ENCODE data around the gene MAP4K1. TPM values are rescaled to one million over a fixed set of nuclear protein-coding genes. Genes with fewer than 3 reads are reported as not detected.

The MAP4K1 gene
- total RNA-seq, 4 donors from 2014 or later, result 0.68 to 2.8 (median 1.8) TPM

GRCh38 chr19:38571682-38572081 is 46.1 kb downstream of the MAP4K1 start:
- H3K27ac ChIP-seq, result no peak overlapping the region
- no peaks in the 10 kb centered on the region for H3K36me3 ChIP-seq
- TF ChIP-seq EP300 (IDR thresholded peaks at IDR 0.05) (no peak), POLR2AphosphoS5 (IDR thresholded peaks at IDR 0.05) (no peak), CTCF (IDR thresholded peaks at IDR 0.05) (no peak), POLR2A (IDR thresholded peaks at IDR 0.05) (no peak)
- no peaks in the 10 kb centered on the region for H3K9me3 ChIP-seq
- 93% methylated on average over 2 of the region's 2 CpGs for WGBS
- DNase-seq (ENCODE audit: low spot score in 2 of 2), result no peak
- H3K27me3 ChIP-seq, result no peaks in the 10 kb centered on the region
- no peak overlapping the region for H3K4me3 ChIP-seq
- no peaks in the 10 kb centered on the region for H3K4me1 ChIP-seq

GRCh38 chr19:38569368-38569983 is 48.3 kb downstream of the MAP4K1 start:
- H3K9me3 ChIP-seq, result no peaks in the 10 kb centered on the region
- TF ChIP-seq POLR2A (IDR thresholded peaks at IDR 0.05) (no peak), POLR2AphosphoS5 (IDR thresholded peaks at IDR 0.05) (no peak), CTCF (IDR thresholded peaks at IDR 0.05) (no peak), EP300 (IDR thresholded peaks at IDR 0.05) (no peak)
- no peak overlapping the region for H3K4me3 ChIP-seq
- WGBS, result 86% methylated on average over 6 of the region's 6 CpGs
- no peaks in the 10 kb centered on the region for H3K36me3 ChIP-seq
- H3K27me3 ChIP-seq, result peaks cover 10% of the 10 kb centered on the region
- no peak for DNase-seq (ENCODE audit: low spot score in 2 of 2)
- no peak overlapping the region for H3K27ac ChIP-seq
- peaks cover 7% of the 10 kb centered on the region for H3K4me1 ChIP-seq

GRCh38 chr19:38565691-38566105 is 52.1 kb downstream of the MAP4K1 start:
- Histone ChIP-seq H3K27me3 (peaks cover 29% of the 10 kb centered on the region), H3K4me3 (peak overlapping the region; percentile 53), H3K27ac (no peak overlapping the region), H3K9me3 (no peaks in the 10 kb centered on the region), H3K36me3 (no peaks in the 10 kb centered on the region), H3K4me1 (peaks cover 25% of the 10 kb centered on the region)
- DNase-seq (ENCODE audit: low spot score in 2 of 2), result no peak
- WGBS, result 37% methylated on average over 21 of the region's 21 CpGs
- TF ChIP-seq EP300 (IDR thresholded peaks at IDR 0.05), result no peak
- no peak for TF ChIP-seq CTCF (IDR thresholded peaks at IDR 0.05)
- TF ChIP-seq POLR2AphosphoS5 (IDR thresholded peaks at IDR 0.05), result no peak
- TF ChIP-seq POLR2A (IDR thresholded peaks at IDR 0.05), result no peak

- no peaks in the 10 kb centered on the region for H3K36me3 ChIP-seq
- H3K9me3 ChIP-seq, result no peaks in the 10 kb centered on the region
- peaks cover 29% of the 10 kb centered on the region for H3K27me3 ChIP-seq
- TF ChIP-seq POLR2AphosphoS5 (IDR thresholded peaks at IDR 0.05) (no peak), POLR2A (IDR thresholded peaks at IDR 0.05) (no peak), EP300 (IDR thresholded peaks at IDR 0.05) (no peak), CTCF (IDR thresholded peaks at IDR 0.05) (no peak)
- 3% methylated on average over 42 of the region's 111 CpGs for WGBS
- H3K4me3 ChIP-seq, result peak overlapping the region; percentile 53
- DNase-seq (ENCODE audit: low spot score in 2 of 2), result no peak
- peaks cover 25% of the 10 kb centered on the region for H3K4me1 ChIP-seq
- H3K27ac ChIP-seq, result no peak overlapping the region
These were observed 52.6 kb downstream of the MAP4K1 start for GRCh38 chr19:38564981-38565690.

- peaks cover 29% of the 10 kb centered on the region for H3K27me3 ChIP-seq
- H3K9me3 ChIP-seq, result no peaks in the 10 kb centered on the region
- 91% methylated on average over 9 of the region's 9 CpGs for WGBS
These were observed 54.3 kb downstream of the MAP4K1 start for GRCh38 chr19:38563475-38563874.

More at GRCh38 chr19:38563475-38563874, 54.3 kb downstream of the MAP4K1 start:
- DNase-seq (ENCODE audit: low spot score in 2 of 2), result no peak
- no peak for TF ChIP-seq EP300 (IDR thresholded peaks at IDR 0.05)
- no peak for TF ChIP-seq CTCF (IDR thresholded peaks at IDR 0.05)
- no peak for TF ChIP-seq POLR2AphosphoS5 (IDR thresholded peaks at IDR 0.05)
- TF ChIP-seq POLR2A (IDR thresholded peaks at IDR 0.05), result no peak
- Histone ChIP-seq H3K27ac (no peak overlapping the region), H3K4me3 (no peak overlapping the region), H3K4me1 (peaks cover 25% of the 10 kb centered on the region), H3K36me3 (no peaks in the 10 kb centered on the region)

All from suprapubic skin (tissue), 4 donors.